Measurements from ENCODE around the gene DPH6. TPM values are rescaled to one million over a fixed set of nuclear protein-coding genes. Genes with fewer than 3 reads are reported as not detected.

DPH6 gene
- total and polyA plus RNA-seq, 4 donors, result 3.4 to 14.3 (median 10.4) TPM

- Histone ChIP-seq H3K4me1 (ENCODE audit: control insufficient read depth in 4 of 4, insufficient read depth in 4 of 4, low read length in 3 of 4) (peaks cover 0 to 9% (median 7%) of the 10 kb centered on the region in 4 donors), H3K9ac (ENCODE audit: low read depth in 1 of 2, low read length in 2 of 2) (no peak overlapping the region), H3K27me3 (ENCODE audit: control insufficient read depth in 4 of 4, insufficient read depth in 4 of 4, low read length in 3 of 4) (no peaks in the 10 kb centered on the region), H3K27ac (ENCODE audit: low read depth in 1 of 2, low read length in 2 of 2) (no peak overlapping the region), H3K9me3 (ENCODE audit: control insufficient read depth in 4 of 4, low read length in 3 of 4) (no peaks in the 10 kb centered on the region), H3K36me3 (ENCODE audit: control insufficient read depth in 4 of 4, insufficient read depth in 3 of 4, low read depth in 1 of 4, low read length in 3 of 4) (no peaks in the 10 kb centered on the region), H3K4me3 (ENCODE audit: low read depth in 1 of 3, low read length in 3 of 3) (no peak overlapping the region)
- TF ChIP-seq GABPA (IDR thresholded peaks at IDR 0.05 in 1 of 2, conservative IDR thresholded peaks at IDR 0.05 in 1 of 2) (no peak), RAD21 (IDR thresholded peaks at IDR 0.05) (peak; percentile 92), REST (IDR thresholded peaks at IDR 0.05) (no peak), FOXA2 (IDR thresholded peaks at IDR 0.05) (no peak), MAX (IDR thresholded peaks at IDR 0.05) (no peak), YY1 (IDR thresholded peaks at IDR 0.05) (no peak), CTCF (IDR thresholded peaks at IDR 0.05; ENCODE audit: low read depth, low read length, missing input control) (peak; percentile 52), TAF1 (conservative IDR thresholded peaks at IDR 0.05) (no peak)
- DNase-seq (ENCODE audit: low spot score), result no peak
Measured at GRCh38 chr15:35519541-35520149, 26.3 kb downstream of the DPH6 start.

DNA sequence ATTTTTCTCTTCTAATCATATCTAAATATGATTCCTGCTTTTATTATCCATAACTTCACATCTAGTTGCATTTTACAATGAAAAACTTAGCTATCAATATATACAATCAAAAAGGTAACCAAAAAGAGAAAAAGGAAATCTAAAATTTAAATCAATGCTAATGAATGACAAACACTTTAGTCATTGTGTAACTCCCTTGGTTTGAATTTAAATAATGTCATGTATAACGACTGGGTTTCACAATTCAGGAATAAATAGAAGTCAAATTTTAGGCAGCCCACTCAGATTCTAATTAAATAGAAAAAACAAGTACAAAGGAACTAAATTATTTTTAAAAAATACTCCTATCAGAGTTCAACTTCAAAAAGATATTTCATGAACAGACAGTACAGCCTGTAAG lies 26.9 kb downstream of the DPH6 start:
- Histone ChIP-seq H3K9me3 (ENCODE audit: control insufficient read depth in 4 of 4, low read length in 3 of 4) (no peaks in the 10 kb centered on the region), H3K36me3 (ENCODE audit: control insufficient read depth in 4 of 4, insufficient read depth in 3 of 4, low read depth in 1 of 4, low read length in 3 of 4) (no peaks in the 10 kb centered on the region), H3K4me1 (ENCODE audit: control insufficient read depth in 4 of 4, insufficient read depth in 4 of 4, low read length in 3 of 4) (peaks cover 0 to 9% (median 7%) of the 10 kb centered on the region in 4 donors), H3K4me3 (ENCODE audit: low read depth in 1 of 3, low read length in 3 of 3) (no peak overlapping the region), H3K27me3 (ENCODE audit: control insufficient read depth in 4 of 4, insufficient read depth in 4 of 4, low read length in 3 of 4) (no peaks in the 10 kb centered on the region), H3K27ac (ENCODE audit: low read depth in 1 of 2, low read length in 2 of 2) (no peak overlapping the region), H3K9ac (ENCODE audit: low read depth in 1 of 2, low read length in 2 of 2) (no peak overlapping the region)
- WGBS, result 38% methylated on average over 1 of the region's 1 CpG
- no peak for DNase-seq (ENCODE audit: low spot score)
- TF ChIP-seq RAD21 (IDR thresholded peaks at IDR 0.05), result no peak
- no peak for TF ChIP-seq NR2F2 (IDR thresholded peaks at IDR 0.05)
- TF ChIP-seq JUND (IDR thresholded peaks at IDR 0.05), result no peak
- no peak for TF ChIP-seq FOXA2 (IDR thresholded peaks at IDR 0.05)
- no peak for TF ChIP-seq REST (IDR thresholded peaks at IDR 0.05)
- no peak for TF ChIP-seq MAX (IDR thresholded peaks at IDR 0.05)
- TF ChIP-seq, protein P1, sequence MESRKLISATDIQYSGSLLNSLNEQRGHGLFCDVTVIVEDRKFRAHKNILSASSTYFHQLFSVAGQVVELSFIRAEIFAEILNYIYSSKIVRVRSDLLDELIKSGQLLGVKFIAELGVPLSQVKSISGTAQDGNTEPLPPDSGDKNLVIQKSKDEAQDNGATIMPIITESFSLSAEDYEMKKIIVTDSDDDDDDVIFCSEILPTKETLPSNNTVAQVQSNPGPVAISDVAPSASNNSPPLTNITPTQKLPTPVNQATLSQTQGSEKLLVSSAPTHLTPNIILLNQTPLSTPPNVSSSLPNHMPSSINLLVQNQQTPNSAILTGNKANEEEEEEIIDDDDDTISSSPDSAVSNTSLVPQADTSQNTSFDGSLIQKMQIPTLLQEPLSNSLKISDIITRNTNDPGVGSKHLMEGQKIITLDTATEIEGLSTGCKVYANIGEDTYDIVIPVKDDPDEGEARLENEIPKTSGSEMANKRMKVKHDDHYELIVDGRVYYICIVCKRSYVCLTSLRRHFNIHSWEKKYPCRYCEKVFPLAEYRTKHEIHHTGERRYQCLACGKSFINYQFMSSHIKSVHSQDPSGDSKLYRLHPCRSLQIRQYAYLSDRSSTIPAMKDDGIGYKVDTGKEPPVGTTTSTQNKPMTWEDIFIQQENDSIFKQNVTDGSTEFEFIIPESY (IDR thresholded peaks at IDR 0.05), result no peak
- TF ChIP-seq HNF4A (conservative IDR thresholded peaks at IDR 0.05), result no peak
- TF ChIP-seq YY1 (IDR thresholded peaks at IDR 0.05), result no peak
- no peak for TF ChIP-seq EGR1 (IDR thresholded peaks at IDR 0.05; ENCODE audit: low read depth in 2 of 2)
- no peak for TF ChIP-seq FOXA1 (IDR thresholded peaks at IDR 0.05)
- TF ChIP-seq GABPA (IDR thresholded peaks at IDR 0.05 in 1 of 2, conservative IDR thresholded peaks at IDR 0.05 in 1 of 2), result no peak
- no peak for TF ChIP-seq SP1 (IDR thresholded peaks at IDR 0.05)
